ENCODE data around the gene GPR155. TPM values are rescaled to one million over a fixed set of nuclear protein-coding genes. Genes with fewer than 3 reads are reported as not detected.

GPR155 gene
- total and polyA plus RNA-seq, 2 experiments from 2014 or later, result 1.2 to 1.3 TPM

DNA sequence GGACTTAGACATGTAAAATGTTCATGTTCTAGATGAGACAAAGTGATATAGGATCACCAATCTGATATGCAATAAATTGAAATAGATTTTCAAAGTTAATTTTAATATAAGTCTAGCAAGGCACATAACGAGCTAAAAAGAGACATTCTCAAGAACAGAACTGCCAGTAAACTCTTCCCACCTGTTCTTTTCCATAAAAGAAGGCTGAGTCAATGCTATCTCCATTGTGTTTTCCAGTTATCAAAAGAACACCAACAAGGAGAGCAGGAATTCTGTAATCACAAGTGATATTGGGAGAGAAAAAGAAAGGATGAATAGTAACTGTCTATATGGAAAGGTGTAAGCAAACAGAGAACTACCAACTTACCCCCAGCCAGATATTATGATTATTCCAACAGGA lies 25.6 kb downstream of the GPR155 start:
- Mint-ChIP-seq H3K4me1 (no peaks in the 10 kb centered on the region), H3K27me3 (ENCODE audit: insufficient read depth, low read depth, poor library complexity) (peaks cover 3% of the 10 kb centered on the region), H3K27ac (no peak overlapping the region), H3K9me3 (no peaks in the 10 kb centered on the region), H3K4me3 (no peak overlapping the region), H3K36me3 (ENCODE audit: low read depth) (no peaks in the 10 kb centered on the region)
- no peak overlapping the region for H3K27ac ChIP-seq (ENCODE audit: low read depth)
- H3K9me2 ChIP-seq (ENCODE audit: insufficient read depth), result no peaks in the 10 kb centered on the region
- DNase-seq (ENCODE audit: low spot score), result no peak
- H3K4me1 ChIP-seq (ENCODE audit: insufficient read depth), result no peaks in the 10 kb centered on the region
- no peaks in the 10 kb centered on the region for H4K20me1 ChIP-seq (replicated peaks; ENCODE audit: insufficient read depth)
- H3K4me3 ChIP-seq, result no peak overlapping the region
- TF ChIP-seq, protein P1, sequence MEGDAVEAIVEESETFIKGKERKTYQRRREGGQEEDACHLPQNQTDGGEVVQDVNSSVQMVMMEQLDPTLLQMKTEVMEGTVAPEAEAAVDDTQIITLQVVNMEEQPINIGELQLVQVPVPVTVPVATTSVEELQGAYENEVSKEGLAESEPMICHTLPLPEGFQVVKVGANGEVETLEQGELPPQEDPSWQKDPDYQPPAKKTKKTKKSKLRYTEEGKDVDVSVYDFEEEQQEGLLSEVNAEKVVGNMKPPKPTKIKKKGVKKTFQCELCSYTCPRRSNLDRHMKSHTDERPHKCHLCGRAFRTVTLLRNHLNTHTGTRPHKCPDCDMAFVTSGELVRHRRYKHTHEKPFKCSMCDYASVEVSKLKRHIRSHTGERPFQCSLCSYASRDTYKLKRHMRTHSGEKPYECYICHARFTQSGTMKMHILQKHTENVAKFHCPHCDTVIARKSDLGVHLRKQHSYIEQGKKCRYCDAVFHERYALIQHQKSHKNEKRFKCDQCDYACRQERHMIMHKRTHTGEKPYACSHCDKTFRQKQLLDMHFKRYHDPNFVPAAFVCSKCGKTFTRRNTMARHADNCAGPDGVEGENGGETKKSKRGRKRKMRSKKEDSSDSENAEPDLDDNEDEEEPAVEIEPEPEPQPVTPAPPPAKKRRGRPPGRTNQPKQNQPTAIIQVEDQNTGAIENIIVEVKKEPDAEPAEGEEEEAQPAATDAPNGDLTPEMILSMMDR (conservative IDR thresholded peaks at IDR 0.05; ENCODE audit: low read depth in 2 of 2), result no peak
- no peak for TF ChIP-seq ETS1 (IDR thresholded peaks at IDR 0.05)
- TF ChIP-seq JUNB (IDR thresholded peaks at IDR 0.05; ENCODE audit: unreplicated experiment), result no peak
- no peak for TF ChIP-seq ZNF462 (CRISPR knock-in tag; IDR thresholded peaks at IDR 0.05)
- no peak for TF ChIP-seq REST (IDR thresholded peaks at IDR 0.05; ENCODE audit: unreplicated experiment)
- no peak for TF ChIP-seq ZNF114 (CRISPR knock-in tag; IDR thresholded peaks at IDR 0.05)
- no peak for TF ChIP-seq CREB1 (CRISPR knock-in tag; IDR thresholded peaks at IDR 0.05; ENCODE audit: low read depth)
- no peak for TF ChIP-seq STAT1 (IDR thresholded peaks at IDR 0.05; ENCODE audit: unreplicated experiment)
- TF ChIP-seq NANOG (IDR thresholded peaks at IDR 0.05; ENCODE audit: borderline replicate concordance), result no peak
- no peak for TF ChIP-seq EZH2phosphoT487 (IDR thresholded peaks at IDR 0.05; ENCODE audit: unreplicated experiment)
- no peaks in the 10 kb centered on the region for H3F3A ChIP-seq (replicated peaks; ENCODE audit: low read depth)
- H3K79me2 ChIP-seq (replicated peaks; ENCODE audit: insufficient read depth), result no peaks in the 10 kb centered on the region
- no peaks in the 10 kb centered on the region for H3K27me3 ChIP-seq (ENCODE audit: insufficient read depth)
- ATAC-seq, result no peak
- H3K36me3 ChIP-seq (ENCODE audit: insufficient read depth), result no peaks in the 10 kb centered on the region
- no peak overlapping the region for H3K4me2 ChIP-seq
- H2AFZ ChIP-seq, result no peak overlapping the region
